H4 (cell line): ENCODE results near the gene RNF169. TPM values are rescaled to one million over a fixed set of nuclear protein-coding genes. Genes with fewer than 3 reads are reported as not detected.
"Not testable (repeated sequence)": the region's sequence is repeated elsewhere in the genome, so short reads cannot be mapped to it uniquely, and the experiment has no call there.

Source experiments
- DNase-seq: peaks from one replicate; pipeline ENCODE4 v3.0.0-alpha.2; 2015; ENCODE audit warnings: low spot score
- total RNA-seq: library from RNA; depleted of rRNA; stranded (reverse); fragments of >200 nt; shearing (Covaris generic); gene quantifications from 2 replicates; pipeline ENCODE4 v1.2.3, GENCODE V29; 2014

RNF169 gene
- total RNA-seq, 1 experiment from 2014 or later: 8.3 TPM

- no peak for DNase-seq
Observed at GRCh38 chr11:74824285-74824982, 75.8 kb downstream of the RNF169 start.

DNA sequence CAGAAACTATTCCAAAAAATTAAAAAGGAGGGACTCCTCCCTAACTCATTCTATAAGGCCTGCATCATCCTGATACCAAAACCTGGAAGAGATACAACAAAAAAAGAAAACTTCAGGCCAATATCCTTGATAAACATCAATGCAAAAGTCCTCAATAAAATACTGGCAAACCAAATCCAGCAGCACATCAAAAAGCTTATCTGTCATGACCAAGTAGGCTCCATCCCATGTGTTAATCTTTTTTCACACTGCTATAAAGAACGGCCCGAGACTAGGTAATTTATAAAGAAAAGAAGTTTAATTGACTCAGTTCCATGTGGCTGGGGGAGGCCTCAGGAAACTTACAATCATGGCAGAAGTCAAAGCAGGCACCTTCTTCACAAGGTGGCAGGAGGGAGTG lies 76.9 kb downstream of the RNF169 start:
- DNase-seq: not testable (repeated sequence)

DNA sequence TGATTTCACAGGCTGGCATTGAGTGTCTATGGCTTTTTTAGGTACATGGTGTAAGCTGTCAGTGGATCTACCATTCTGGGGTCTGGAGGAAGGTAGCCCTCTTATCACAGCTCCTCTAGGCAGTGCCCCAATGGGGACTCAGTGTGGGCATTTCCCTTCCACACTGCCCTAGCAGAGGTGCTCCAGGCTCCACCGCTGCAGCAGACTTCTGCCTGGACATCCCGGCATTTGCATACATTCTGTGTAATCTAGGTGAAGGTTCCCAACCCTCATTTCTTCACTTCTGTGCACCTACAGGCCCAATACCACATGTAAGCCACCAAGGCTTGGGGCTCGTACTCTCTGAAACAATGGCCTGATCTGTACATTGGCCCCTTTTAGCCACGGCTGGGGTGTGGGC lies 78.3 kb downstream of the RNF169 start:
- DNase-seq: no peak

DNA sequence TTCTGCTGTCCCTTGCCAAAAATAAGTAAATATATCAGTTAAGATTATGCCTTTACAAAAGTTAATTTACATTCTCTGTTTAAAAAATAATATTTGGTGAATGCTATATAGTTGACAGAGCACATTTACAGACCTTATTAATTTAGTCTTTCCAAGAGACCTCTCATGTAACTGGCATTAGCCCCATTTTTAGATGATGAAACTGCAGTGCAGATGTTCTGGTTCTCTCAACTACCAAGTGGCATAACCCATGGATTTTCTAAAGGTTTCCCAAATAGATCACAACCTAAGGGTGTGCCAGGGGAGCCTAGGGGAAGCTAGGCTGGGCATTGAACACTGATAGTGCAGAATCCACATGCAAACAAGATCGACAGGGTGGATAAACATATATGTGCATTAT lies 88.5 kb downstream of the RNF169 start:
- DNase-seq: no peak

DNA sequence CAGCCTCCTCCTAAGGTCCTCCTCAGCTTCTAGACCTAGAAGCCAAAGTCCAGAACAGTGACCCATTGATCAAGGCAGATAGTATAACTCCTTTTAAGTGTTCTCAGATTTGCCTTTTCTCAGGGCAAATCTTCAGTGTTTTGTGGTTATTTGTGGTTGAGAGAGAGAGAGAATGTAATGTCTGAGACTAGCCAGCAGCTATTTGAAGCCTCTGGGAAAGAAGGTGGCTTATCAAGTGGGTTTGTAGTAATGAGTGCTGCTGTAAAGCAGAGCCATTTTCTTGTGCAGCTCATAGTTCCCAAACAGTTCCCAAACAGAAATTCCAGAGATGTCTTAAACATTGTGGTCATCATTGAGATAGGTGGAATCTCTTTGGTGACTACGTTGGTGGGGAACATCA lies 89.5 kb downstream of the RNF169 start:
- DNase-seq: no peak

- DNase-seq: no peak
Observed at GRCh38 chr11:74839446-74839845, 90.8 kb downstream of the RNF169 start.

GRCh38 chr11:74839971-74840370 lies 91.3 kb downstream of the RNF169 start:
- DNase-seq: no peak

- no peak for DNase-seq
Observed at GRCh38 chr11:74840486-74840885, 91.8 kb downstream of the RNF169 start.

- no peak for DNase-seq
Observed at GRCh38 chr11:74842967-74843366, 94.3 kb downstream of the RNF169 start.

- DNase-seq: no peak
Observed at GRCh38 chr11:74844072-74844471, 95.4 kb downstream of the RNF169 start.

DNA sequence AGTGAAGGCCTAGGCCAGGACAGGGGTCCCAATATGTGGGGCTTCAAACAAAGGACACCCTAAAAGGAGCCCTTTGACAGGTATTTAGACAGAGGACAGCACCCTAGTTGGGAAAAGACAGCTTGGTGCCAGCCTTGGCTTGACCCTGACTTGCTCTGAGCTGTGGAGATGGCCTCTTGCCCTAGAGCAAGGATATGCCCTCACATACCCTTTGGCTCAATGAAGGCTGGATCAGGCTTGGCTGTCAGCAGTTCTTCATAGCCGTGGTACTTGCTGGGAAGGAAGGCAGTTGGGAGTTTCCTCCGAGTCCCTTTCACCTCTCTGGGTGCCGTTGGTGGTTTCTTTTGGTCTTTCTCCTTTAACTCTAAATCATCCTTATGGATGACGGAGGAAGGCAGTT lies 96.2 kb downstream of the RNF169 start:
- DNase-seq: no peak

- no peak for DNase-seq
Observed at GRCh38 chr11:74845978-74846517, 97.4 kb downstream of the RNF169 start.

- no peak for DNase-seq
Observed at GRCh38 chr11:74846770-74847169, 98.1 kb downstream of the RNF169 start.

GRCh38 chr11:74847395-74847794 lies 98.7 kb downstream of the RNF169 start:
- DNase-seq: no peak

- DNase-seq: no peak
Observed at GRCh38 chr11:74847895-74848294, 99.2 kb downstream of the RNF169 start.

- DNase-seq: no peak
Observed at GRCh38 chr11:74849525-74850391, 101.1 kb downstream of the RNF169 start.

DNA sequence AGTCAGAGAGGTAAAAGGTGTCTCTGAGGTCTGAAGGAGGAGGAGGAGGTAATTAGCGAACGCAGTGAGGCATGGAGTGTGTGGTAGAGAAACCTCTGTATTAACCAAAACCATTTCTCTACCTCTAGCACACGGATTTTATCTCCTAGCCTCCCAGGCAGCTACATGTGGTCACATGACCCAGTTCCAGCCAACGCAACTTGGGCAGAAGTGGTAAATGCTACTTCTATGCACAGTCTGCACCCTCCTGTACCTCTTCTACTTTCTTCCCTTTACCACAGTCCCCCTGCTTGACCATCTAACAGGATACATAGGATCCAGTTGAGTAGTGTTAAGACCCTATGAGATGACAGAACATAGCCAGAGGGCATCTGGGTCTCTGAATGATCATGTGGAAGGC lies 104.6 kb downstream of the RNF169 start:
- no peak for DNase-seq

DNA sequence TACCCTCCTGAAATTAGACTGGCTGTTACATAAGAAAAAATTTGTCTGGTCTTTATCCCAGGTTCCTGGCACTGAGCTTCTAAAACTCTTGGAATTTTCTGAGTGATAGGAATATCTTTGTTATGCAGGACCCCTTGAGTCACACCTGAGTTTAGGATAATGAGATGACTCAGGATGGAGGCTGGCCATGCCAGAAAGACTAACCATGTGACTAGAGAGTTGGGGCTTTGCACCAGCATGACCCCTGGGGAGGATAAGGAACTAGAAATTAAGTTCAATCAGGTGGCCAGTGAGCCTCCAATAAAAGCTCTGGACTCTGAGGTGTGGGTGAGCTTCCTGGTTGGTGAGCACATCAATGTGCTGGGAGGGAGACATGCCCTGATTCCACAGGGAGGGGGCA lies 112.1 kb downstream of the RNF169 start:
- DNase-seq: no peak

- no peak for DNase-seq
Observed at GRCh38 chr11:74863410-74863809, 114.8 kb downstream of the RNF169 start.

GRCh38 chr11:74866557-74866956 lies 117.9 kb downstream of the RNF169 start:
- DNase-seq: no peak

DNA sequence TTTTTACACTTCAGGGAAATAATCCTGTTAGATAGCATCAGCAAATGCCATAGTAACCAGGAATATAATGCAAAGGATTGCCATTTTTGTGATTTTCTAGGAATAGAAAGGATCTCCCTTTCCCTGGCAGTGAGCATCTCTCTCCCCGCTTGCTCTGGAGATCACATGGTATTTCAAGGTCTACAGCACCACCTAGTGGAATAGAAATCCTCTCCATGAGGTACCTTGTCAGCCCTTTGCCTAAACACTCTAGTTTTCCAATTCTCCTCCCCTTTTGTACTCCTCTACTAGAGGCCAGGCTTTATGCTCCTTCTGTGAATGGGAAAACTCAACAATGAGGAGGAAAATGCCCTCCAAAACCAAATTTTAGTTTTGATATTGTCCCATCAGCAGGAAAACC lies 121.8 kb downstream of the RNF169 start:
- DNase-seq: no peak

GRCh38 chr11:74871037-74871436 lies 122.4 kb downstream of the RNF169 start:
- DNase-seq: no peak

GRCh38 chr11:74877132-74877531 lies 128.5 kb downstream of the RNF169 start:
- no peak for DNase-seq
